Peyer's patch (tissue), 4 donors: Measurements from ENCODE around the gene LRRC40. TPM values are rescaled to one million over a fixed set of nuclear protein-coding genes. Genes with fewer than 3 reads are reported as not detected.
A peak's percentile ranks its signal among the peaks of the same experiment; 100 is the strongest.
"Not testable (repeated sequence)": the region's sequence is repeated elsewhere in the genome, so short reads cannot be mapped to it uniquely, and the experiment has no call there.

Experiments
- DNase-seq, 3 donors: peaks; one replicate each; pipeline ENCODE4 v3.0.0-alpha.2; 2017 to 2019
- H3K27ac ChIP-seq, 4 donors: fragments of 200-600 bp; sonication (generic); one replicate each; pipeline ENCODE4 v1.5.1; 2016 to 2019
- H3K27me3 ChIP-seq, 2 donors: fragments of 200-600 bp; sonication (generic); one replicate each; pipeline ENCODE4 v1.5.1; 2019
- H3K36me3 ChIP-seq, 3 donors: fragments of 200-600 bp; sonication (generic); one replicate each; pipeline ENCODE4 v1.5.1; 2016 to 2019
- H3K4me1 ChIP-seq, 4 donors: fragments of 200-600 bp; sonication (generic); one replicate each; pipeline ENCODE4 v1.5.1; 2016 to 2019
- H3K4me3 ChIP-seq, 4 donors: fragments of 200-600 bp; sonication (generic); 1 replicate in 3 of 4; 2 replicates in 1 of 4; pipeline ENCODE4 v1.5.1; 2016 to 2019; ENCODE audit warnings: mild to moderate bottlenecking in 1 of 4
- H3K9me3 ChIP-seq, 4 donors: fragments of 200-600 bp; sonication (generic); one replicate each; pipeline ENCODE4 v1.5.1; 2016 to 2019; ENCODE audit warnings: mild to moderate bottlenecking in 1 of 4
- POLR2A ChIP-seq, 2 donors: fragments of 450-650 bp; IDR thresholded peaks; one replicate each; pipeline ENCODE4 v1.5.1; 2017; ENCODE audit warnings: antibody characterized with exemption in 2 of 2, mild to moderate bottlenecking in 2 of 2, moderate library complexity in 2 of 2
- total RNA-seq, 4 donors: library from RNA; depleted of rRNA; stranded (reverse); fragments of >200 nt; gene quantifications; one replicate each; pipeline ENCODE4 v1.1.0, GENCODE V29; 2016
- TF ChIP-seq, protein P1 (sequence below), 6 experiments: fragments of 450-650 bp in 4 of 6; fragments of 200-600 bp in 2 of 6; sonication (generic) in 1 of 6; IDR thresholded peaks; one replicate each; pipeline ENCODE4 v1.5.1; 2017 to 2019; ENCODE audit warnings: antibody characterized with exemption in 6 of 6, mild to moderate bottlenecking in 3 of 6, moderate library complexity in 1 of 6

LRRC40 gene
- total RNA-seq, 4 donors from 2014 or later, result 12.5 to 26.6 (median 18.5) TPM

- Histone ChIP-seq H3K27ac (no peak overlapping the region), H3K9me3 (no peaks in the 10 kb centered on the region), H3K4me3 (peak overlapping the region in 2 of 4 donors; percentile 64 to 67), H3K27me3 (no peaks in the 10 kb centered on the region), H3K36me3 (no peaks in the 10 kb centered on the region), H3K4me1 (peaks cover 0 to 35% (median 7%) of the 10 kb centered on the region in 4 donors)
- TF ChIP-seq, protein P1, sequence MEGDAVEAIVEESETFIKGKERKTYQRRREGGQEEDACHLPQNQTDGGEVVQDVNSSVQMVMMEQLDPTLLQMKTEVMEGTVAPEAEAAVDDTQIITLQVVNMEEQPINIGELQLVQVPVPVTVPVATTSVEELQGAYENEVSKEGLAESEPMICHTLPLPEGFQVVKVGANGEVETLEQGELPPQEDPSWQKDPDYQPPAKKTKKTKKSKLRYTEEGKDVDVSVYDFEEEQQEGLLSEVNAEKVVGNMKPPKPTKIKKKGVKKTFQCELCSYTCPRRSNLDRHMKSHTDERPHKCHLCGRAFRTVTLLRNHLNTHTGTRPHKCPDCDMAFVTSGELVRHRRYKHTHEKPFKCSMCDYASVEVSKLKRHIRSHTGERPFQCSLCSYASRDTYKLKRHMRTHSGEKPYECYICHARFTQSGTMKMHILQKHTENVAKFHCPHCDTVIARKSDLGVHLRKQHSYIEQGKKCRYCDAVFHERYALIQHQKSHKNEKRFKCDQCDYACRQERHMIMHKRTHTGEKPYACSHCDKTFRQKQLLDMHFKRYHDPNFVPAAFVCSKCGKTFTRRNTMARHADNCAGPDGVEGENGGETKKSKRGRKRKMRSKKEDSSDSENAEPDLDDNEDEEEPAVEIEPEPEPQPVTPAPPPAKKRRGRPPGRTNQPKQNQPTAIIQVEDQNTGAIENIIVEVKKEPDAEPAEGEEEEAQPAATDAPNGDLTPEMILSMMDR (IDR thresholded peaks at IDR 0.05), result no peak
- no peak for TF ChIP-seq POLR2A (IDR thresholded peaks at IDR 0.05)
- DNase-seq, result no peak
Measured at GRCh38 chr1:70204139-70204538, 1.2 kb downstream of the LRRC40 start.

DNA sequence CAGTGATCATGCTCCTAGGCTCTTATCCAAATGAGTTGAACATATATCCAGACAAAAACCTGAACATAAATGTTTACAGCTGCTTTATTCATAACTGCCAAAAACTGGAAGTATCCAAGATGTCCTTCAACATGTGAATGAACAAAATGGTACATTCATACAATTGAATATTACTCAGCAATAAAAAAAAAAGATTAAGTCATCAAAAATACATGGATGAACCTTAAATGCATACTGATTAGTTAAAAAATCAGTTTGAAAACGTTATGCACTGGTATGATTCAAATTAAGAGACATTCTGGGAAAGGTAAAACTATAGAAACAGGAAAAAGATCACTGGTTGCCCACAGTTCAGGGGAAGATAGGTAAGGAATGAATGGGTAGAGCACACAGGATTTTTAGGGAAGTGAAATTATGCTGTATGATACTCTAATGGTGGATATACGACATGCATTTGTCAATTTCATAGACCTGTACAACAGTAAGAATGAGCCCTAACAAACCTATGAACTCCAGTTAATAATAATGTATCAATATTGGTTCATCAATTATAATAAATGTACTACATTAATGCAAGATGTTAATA, 3.1 kb downstream of the LRRC40 start:
- peaks cover 0 to 30% (median 5%) of the 10 kb centered on the region in 4 donors for H3K4me1 ChIP-seq
- no peaks in the 10 kb centered on the region for H3K9me3 ChIP-seq
- no peaks in the 10 kb centered on the region for H3K36me3 ChIP-seq
- no peaks in the 10 kb centered on the region for H3K27me3 ChIP-seq
- no peak overlapping the region for H3K27ac ChIP-seq
- no peak for DNase-seq
- no peak for TF ChIP-seq POLR2A (IDR thresholded peaks at IDR 0.05)
- TF ChIP-seq, protein P1 (IDR thresholded peaks at IDR 0.05), result no peak
- no peak overlapping the region for H3K4me3 ChIP-seq

DNA sequence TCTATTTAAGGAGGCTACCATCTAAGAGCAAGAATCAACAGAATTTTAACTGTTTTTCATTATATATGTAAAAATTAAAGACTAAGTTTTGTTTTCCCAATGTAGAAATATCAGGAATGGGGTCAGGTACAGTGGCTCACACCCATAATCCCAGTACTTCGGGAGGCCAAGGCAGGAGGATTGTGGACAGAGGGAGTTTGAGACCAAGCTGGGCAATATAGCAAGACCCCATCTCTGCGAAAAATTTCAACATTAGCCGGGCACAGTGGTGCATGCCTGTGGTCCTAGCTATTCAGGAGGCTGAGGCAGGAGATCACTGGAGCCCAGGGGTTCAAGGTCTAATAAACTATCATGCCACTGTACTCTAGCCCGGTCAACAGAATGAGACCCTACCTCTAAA, 5.3 kb downstream of the LRRC40 start:
- Histone ChIP-seq H3K9me3 (no peaks in the 10 kb centered on the region), H3K27me3 (no peaks in the 10 kb centered on the region), H3K4me3 (no peak overlapping the region), H3K36me3 (no peaks in the 10 kb centered on the region), H3K4me1 (peaks cover 0 to 20% (median 0%) of the 10 kb centered on the region in 4 donors), H3K27ac (no peak overlapping the region)
- TF ChIP-seq, protein P1 (IDR thresholded peaks at IDR 0.05), result no peak
- TF ChIP-seq POLR2A (IDR thresholded peaks at IDR 0.05), result no peak
- DNase-seq, result no peak

DNA sequence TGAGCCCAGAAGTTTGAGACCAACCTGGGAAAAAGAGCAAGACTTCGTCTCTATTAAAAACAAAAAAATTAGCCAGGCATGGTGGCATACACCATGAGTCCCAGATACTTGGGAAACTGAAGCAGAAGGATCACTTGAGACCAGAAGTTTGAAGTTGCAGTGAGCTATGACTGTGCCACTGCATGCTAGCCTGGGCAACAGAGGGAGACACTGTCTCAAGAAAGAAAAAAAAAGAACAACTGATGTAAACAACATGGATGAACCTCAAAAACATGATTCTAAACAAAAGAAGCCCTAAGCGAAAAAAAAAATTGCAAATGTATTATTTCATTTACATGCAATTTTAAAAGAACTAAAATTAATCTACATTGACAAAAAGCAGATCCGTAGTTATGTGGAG, 9.0 kb downstream of the LRRC40 start:
- TF ChIP-seq, protein P1 (IDR thresholded peaks at IDR 0.05), result no peak
- TF ChIP-seq POLR2A (IDR thresholded peaks at IDR 0.05), result no peak
- Histone ChIP-seq H3K27me3 (no peaks in the 10 kb centered on the region), H3K4me3 (no peak overlapping the region), H3K4me1 (no peaks in the 10 kb centered on the region), H3K36me3 (no peaks in the 10 kb centered on the region), H3K27ac (no peak overlapping the region), H3K9me3 (no peaks in the 10 kb centered on the region)
- no peak for DNase-seq

GRCh38 chr1:70195342-70195741, 10.0 kb downstream of the LRRC40 start:
- Histone ChIP-seq H3K4me1 (no peaks in the 10 kb centered on the region), H3K4me3 (no peak overlapping the region), H3K36me3 (no peaks in the 10 kb centered on the region), H3K9me3 (no peaks in the 10 kb centered on the region), H3K27me3 (no peaks in the 10 kb centered on the region), H3K27ac (no peak overlapping the region)
- TF ChIP-seq, protein P1 (IDR thresholded peaks at IDR 0.05), result no peak
- no peak for TF ChIP-seq POLR2A (IDR thresholded peaks at IDR 0.05)
- no peak for DNase-seq

GRCh38 chr1:70194601-70195000, 10.8 kb downstream of the LRRC40 start:
- Histone ChIP-seq H3K36me3 (no peaks in the 10 kb centered on the region), H3K27ac (no peak overlapping the region), H3K4me1 (no peaks in the 10 kb centered on the region), H3K4me3 (no peak overlapping the region), H3K9me3 (no peaks in the 10 kb centered on the region), H3K27me3 (no peaks in the 10 kb centered on the region)
- DNase-seq, result no peak
- TF ChIP-seq, protein P1 (IDR thresholded peaks at IDR 0.05), result no peak
- no peak for TF ChIP-seq POLR2A (IDR thresholded peaks at IDR 0.05)

GRCh38 chr1:70192446-70192845, 12.9 kb downstream of the LRRC40 start:
- H3K4me1 ChIP-seq, H3K27me3 ChIP-seq, H3K27ac ChIP-seq, H3K4me3 ChIP-seq, H3K36me3 ChIP-seq, DNase-seq, H3K9me3 ChIP-seq: not testable (repeated sequence)
